SU-DHL-6 (cell line): Measurements from ENCODE around the gene CMSS1.

ENCODE experiments used
- CTCF ChIP-seq: fragments of 200-600 bp; sonication (generic); IDR thresholded peaks from one replicate; pipeline ENCODE4 v1.5.1; 2017; ENCODE audit warnings: antibody characterized with exemption, mild to moderate bottlenecking, low read length, moderate library complexity; ENCODE audit not compliant: insufficient read depth, poor library complexity, severe bottlenecking
- EZH2phosphoT487 ChIP-seq: fragments of 200-600 bp; sonication (generic), shearing (Covaris generic); conservative IDR thresholded peaks from 2 replicates; pipeline ENCODE4 v1.6.1; 2018; ENCODE audit warnings: mild to moderate bottlenecking, antibody characterized with exemption, low read length, moderate library complexity, mixed read lengths

- TF ChIP-seq CTCF (no peak), EZH2phosphoT487 (no peak)
These were observed 279.2 kb downstream of the CMSS1 start for GRCh38 chr3:100096866-100097265.
